CD4-positive, alpha-beta T cell treated with Interleukin-4 for 1 hour (primary cell): ENCODE results near the gene BROX.
A peak's percentile ranks its signal among the peaks of the same experiment; 100 is the strongest.
"Not testable (repeated sequence)": the region's sequence is repeated elsewhere in the genome, so short reads cannot be mapped to it uniquely, and the experiment has no call there.

Experiments used
- DNase-seq, 2 donors: peaks; one replicate each; pipeline ENCODE4 v3.0.0-alpha.2; 2020 to 2022

Gene BROX, protein sequence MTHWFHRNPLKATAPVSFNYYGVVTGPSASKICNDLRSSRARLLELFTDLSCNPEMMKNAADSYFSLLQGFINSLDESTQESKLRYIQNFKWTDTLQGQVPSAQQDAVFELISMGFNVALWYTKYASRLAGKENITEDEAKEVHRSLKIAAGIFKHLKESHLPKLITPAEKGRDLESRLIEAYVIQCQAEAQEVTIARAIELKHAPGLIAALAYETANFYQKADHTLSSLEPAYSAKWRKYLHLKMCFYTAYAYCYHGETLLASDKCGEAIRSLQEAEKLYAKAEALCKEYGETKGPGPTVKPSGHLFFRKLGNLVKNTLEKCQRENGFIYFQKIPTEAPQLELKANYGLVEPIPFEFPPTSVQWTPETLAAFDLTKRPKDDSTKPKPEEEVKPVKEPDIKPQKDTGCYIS

DNA sequence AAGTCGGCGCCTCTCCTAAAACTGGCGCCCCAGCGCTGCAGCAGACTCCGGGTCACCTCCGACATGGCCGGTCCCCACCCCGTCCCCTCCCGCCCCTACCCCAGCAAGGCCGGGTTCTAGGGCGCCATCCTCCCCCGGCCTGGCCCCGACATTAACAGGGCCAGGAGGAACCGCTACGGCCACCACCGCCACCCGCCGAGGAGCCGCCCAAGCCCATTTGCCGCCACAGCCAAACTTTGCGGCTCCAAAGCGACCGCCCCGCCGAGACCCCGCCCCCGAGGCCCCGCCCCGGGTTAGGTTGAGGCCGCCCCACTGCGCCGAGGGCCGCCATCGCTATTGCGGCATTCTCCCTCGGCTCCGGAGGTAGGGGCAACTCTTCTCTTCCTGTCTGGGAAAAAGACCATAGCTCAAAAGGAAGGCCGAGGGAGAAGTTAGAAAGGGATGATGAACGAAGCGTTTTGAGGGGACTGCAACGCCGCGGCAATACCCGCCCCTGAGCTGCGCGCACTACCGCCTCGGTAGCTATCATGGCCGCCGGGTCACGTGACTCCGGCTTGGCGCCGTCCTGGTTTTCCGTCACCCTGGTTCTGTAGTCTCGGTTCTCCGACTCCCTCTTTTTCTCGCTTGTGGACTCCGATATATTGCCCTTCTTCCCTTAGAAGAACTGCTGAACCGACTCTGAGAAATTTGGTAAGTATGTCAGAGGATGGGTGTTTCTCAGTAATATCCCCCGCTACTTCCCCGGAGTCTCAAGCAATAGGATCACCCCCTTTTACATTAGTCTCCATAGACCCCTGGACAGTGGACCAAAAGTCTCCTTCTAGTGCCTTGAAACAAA, at the start of gene BROX, which contains the start of gene AIDA:
TSS of gene BROX (plus strand) at position 312 of the 838 bp plus-strand sequence. CDS start 3,136 bp downstream, outside the sequence.
TSS of gene AIDA (minus strand) at position 239 of the 838 bp plus-strand sequence. CDS start at position 65, 174 bp downstream.
- DNase-seq, result peak; percentile 91 to 94

DNA sequence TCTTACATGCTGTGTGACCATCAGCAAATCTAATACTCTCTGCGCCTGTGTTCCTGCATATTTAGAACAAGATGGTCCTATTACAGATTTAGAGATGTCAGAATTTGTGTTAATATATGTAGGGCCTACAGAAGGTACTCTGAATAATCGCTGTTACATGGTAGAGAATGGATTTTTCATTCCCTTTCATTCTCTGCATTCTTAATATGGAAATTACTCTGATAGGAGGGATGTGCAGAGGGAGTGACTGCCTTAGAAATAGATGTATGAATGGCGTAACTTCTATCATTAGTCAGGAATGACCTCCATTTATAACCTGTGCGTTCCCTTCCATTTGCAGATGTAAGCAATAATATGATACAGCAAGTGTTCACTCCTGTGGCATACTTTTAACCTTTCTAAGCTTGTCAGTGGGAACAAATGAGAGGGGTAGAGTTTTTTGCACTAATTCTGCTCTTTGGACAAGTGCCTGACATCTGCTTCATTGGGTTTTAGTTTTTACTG, 48.9 kb upstream of the BROX start:
- no peak for DNase-seq

DNA sequence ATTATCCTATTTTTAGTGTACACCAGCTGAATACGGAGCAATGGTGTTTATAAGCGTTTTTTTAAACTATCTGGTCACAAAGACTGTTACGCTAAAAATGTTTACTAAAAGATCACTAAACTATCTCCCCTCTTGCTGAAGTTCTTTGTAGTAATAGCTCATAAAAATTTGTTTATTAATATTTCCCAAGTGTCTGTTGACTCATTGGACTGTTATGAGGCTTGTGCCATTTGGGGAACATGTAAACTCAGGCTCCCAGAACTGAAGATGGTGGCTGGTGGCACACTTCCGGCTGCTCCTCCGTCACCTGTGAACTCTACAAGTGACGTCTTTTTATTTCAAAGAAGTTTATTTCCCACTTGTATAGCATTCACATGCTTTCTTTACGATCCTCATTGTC, 46.4 kb upstream of the BROX start:
- no peak for DNase-seq

DNA sequence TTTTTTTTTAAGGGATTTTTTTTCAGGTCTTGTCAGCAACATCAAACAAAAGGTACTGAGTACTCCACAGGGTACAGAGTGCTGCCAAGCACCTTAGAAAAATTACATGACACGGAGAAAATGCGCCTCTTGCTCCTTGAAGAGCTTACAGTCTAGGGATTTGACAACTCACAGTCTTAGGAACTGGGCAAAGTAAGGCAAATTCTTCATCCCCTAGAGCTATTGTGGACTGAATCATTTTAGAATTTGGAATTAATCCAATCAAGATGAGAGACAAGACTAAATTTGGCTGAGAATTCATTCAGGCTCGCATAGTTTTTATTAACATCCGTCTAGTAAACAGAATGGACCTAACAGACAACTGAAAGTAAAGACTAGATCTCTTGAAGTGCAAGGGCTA, 44.2 kb upstream of the BROX start:
- DNase-seq, result not testable (repeated sequence)

DNA sequence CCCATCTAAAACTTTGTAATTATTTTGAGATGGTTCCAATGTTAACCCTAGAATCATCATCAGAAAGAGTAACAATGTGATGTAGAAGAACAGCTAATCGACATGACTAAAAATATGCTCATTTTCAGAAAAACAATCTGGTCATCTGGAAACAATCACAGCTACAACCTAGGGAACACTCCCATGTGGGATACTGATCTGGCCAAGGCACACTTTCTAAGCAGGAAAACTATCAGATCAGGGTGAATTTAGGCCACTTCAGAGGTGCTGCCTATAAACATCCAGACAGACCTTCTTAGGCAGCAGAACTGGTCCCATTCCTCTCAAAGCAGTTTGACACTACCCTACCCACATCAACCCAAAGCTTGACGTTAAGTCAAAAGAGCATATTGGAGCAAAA, 43.3 kb upstream of the BROX start:
- not testable (repeated sequence) for DNase-seq

DNA sequence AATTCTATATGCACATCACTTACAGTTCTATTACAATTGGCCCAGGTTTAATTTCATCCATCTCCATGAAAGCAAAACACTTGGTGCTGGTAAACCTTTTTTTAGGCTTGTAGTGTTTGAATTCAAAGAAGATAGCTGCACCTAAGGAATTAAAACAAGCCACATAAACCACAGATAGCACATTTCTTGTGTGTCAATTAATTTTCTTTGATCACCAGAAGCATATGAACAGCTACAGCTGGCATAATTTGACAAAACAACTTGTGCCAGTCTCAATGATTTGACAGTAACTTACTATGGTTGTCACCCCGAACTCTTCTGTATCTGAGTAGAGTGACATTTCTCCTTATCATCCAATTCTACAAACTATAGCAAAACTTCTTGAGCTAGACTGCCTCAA, 42.3 kb upstream of the BROX start:
- no peak for DNase-seq

DNA sequence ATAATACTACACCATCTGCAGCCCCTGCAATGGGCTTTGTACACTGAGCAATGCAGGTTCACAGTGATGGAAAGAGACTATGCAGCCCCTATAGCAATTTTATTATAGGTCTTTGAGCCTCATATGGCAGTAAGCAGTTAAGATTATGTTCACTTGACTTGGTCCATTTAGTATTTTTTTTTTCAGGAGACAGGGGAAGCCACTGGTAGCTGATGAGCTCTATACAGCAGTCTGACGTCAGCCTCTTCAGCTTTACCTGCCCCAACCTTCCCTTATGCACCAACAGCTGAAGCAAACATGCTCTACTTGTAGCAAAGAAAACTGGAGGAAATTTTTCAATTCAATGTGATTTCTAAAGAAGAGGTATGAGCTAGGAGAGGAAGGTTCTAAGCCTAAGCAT, 32.3 kb upstream of the BROX start:
- DNase-seq, result no peak

DNA sequence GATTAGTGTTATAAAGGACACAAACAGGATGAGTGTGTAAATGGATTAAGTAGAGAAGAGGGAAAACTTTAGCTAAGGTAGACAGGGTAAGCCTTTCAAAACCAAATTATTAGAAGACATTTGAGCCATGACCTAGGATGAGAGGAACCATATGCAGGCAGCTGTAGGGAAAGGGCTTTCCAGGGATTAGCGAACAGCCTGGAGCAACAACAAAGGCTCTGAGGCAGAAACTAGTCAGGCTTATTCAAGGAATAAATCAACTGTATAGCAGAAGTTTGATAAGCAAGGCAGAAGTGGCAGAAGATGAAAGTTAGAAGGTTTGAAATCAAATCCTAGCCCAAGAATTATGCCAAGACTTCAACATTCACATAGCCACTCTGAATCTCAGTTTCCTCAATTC, 21.3 kb upstream of the BROX start:
- DNase-seq, result no peak

DNA sequence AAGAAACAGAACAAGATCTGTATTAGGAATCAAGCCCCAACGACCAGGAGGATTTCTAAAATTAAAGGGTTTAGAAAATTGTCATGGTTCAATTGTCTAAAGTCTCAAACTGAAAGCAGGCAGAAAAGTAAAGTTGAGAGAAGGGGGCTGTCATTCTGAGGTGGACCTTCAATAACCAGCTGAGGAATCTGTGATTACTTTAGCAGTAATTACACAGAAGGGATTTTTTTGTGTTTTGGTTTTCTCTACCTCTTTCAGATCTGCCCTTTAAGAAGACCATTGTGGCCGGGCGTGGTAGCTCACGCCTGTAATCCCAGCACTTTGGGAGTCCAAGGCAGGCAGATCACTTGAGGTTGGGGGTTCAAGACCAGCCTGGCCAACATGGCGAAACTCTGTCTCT, 17.4 kb upstream of the BROX start:
- no peak for DNase-seq

DNA sequence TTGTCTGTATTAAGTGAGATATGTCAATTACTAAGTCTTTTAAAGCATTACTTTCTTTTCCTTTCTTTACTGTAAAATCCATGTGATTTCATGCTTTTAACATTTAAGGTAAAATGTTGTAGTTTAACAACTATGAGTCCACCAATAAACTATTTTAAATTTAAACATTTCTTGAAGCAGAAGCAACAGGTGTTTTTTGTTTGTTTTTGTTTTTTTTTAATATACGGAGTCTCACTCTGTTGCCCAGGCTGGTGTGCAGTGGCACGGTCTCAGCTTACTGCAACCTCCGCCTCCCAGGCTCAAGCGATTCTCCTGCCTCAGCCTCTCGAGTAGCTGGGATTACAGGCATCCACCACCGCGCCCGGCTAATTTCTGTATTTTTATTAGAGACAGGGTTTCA, 15.6 kb upstream of the BROX start:
- no peak for DNase-seq

DNA sequence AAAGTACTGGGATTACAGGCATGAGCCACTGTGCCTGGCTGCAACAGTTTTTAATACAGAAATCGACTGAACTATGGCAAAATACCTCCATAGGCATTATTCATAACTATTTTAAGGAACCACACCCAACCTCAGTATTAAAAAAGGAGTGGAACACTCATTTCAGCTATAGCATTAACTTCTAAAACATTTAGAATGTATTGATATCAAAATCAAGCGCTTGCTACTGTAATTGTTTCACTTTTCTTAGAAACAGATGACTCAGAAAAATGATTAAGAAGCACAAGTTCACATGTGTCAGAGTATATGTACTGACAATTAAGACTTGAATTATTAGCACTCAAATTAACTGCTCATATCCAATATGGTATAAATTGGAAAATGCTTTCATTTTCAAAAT, 15.2 kb upstream of the BROX start:
- no peak for DNase-seq

DNA sequence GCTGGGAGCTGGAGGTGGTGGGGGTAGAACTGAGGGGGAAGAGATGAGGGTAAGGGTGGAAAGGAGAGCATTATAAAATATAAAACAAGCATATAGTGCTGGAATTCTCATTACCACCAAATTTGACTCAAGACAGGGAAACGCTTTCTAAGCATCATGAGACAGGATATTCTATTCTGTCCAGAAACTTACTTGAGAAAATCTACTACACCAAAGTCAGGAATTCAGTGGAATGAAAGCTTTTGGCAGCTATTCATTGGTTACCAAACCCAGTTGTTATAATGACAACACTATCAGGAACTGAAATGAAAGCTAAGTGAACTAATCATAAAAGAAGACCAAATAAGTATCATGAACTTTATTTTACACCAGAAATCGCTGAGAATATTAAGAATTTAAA, 14.5 kb upstream of the BROX start:
- DNase-seq, result no peak

DNA sequence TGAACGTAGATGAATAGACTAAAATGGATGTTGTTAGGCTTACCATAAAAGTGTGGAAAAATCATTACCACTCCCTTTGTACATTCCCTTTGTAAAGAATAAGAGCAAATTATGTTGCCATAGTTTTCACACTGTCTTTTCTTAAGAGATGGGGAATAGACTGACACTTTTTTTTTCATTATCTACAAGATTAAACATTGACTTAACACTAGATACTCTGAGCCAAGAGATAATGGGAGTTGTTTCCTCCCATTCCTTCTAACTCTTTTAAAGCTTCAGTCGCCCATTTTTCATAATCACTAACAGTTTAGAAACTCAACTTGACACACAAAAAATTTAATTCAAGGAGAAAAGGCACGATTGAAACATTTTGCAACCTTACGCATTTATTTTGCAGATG, 10.2 kb upstream of the BROX start:
- DNase-seq, result no peak

DNA sequence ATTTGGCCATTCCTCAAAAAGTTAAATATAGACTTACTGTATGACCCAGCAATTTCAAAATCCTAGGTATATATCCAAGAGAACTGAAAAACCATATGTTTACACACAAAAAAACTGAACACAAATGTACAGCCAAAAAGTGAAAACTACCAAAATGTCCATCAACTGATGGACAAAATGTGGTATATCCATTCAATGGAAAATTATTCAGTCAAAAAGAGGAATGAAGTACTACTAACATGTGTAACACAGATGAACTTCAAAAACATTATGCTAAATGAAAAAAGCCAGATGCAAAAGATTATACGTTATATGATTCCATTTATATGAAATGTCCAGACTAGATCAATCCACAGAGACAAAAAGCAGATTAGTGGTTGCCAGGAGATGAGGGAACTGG, 8.1 kb upstream of the BROX start:
- DNase-seq, result no peak

DNA sequence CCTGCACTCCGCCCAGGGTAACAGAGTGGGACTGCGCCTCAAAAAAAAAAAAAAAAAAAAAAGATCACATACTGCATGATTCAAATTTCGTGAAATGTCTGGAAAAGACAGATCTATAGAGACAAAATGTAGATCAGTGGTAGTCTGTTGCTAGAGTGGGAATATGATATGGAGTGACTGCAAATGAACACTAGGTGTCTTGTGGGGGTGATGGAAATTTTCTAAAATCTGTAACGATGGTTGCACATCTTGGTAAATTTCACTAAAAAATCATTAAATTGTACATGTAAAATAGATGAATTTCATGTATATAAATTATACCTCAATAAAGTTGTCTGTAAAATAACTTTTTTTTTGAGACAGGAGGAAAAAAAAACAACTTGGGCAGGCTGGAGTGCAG, 5.5 kb upstream of the BROX start:
- DNase-seq, result no peak

DNA sequence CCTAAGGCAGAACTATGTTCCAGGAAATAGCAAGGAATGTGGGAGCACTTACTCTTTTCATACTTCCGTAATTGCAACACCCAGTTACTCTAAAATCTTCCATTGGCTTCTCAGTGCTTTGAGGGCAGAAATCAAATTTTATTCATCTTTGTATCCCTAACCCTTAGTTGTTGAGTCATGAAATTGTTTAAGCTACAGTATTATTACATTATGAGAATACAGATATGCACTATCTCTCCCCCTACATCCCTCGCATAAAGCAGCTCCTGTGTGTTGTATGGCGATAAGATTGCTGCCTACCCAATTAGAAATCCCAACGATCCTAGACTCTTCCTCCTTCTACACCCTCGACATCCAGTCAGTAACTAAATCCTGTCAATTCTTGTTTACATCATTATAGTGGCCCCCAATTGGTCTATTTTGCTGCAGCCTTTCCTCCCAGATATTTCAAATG, 2.6 kb upstream of the BROX start:
- no peak for DNase-seq

DNA sequence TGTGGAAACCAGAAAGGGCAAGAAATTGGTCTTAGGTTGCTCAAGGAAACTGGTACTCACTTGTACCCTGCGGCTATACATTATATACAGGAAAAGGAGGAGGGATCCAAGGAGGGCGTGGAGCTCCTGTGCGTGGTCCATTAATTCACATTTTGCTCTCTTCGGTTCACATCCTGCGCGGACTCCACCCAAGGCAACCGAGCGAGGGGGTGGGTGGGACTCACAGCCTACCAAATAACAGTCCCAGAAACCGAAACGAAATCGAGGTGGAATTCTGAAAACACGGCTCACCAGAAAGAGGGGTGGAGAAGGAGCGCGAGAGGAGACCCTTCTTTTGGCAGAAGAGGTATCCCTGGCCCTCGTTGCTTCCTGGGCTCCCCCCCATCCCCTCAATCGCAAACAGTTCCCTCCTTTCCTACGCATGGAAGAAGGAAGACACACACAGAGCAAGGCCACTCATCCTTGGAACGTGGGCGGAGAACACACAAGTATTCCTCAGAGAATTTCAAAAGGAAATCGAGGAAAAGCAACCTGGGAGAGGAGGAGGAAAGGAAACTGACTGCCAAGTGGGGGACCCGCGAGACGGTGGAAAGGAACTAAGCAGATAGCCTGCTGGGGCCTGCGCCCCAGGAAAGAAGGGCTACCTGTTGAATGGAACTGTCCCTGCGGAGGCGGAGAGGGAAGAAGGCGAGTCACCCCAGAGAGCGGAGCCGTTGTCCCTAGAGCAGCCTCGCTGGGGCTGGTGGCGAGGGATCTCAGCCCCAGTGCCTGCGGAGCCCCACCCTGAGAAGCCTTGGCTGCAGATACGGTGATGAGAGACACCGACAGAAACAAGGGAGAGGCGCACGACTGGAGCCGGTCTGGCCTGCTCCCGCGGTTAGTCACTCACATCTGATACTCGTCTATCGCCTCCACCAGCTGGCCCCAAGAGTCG, 778 bp upstream of the BROX start:
- peak; percentile 52 to 74 for DNase-seq

DNA sequence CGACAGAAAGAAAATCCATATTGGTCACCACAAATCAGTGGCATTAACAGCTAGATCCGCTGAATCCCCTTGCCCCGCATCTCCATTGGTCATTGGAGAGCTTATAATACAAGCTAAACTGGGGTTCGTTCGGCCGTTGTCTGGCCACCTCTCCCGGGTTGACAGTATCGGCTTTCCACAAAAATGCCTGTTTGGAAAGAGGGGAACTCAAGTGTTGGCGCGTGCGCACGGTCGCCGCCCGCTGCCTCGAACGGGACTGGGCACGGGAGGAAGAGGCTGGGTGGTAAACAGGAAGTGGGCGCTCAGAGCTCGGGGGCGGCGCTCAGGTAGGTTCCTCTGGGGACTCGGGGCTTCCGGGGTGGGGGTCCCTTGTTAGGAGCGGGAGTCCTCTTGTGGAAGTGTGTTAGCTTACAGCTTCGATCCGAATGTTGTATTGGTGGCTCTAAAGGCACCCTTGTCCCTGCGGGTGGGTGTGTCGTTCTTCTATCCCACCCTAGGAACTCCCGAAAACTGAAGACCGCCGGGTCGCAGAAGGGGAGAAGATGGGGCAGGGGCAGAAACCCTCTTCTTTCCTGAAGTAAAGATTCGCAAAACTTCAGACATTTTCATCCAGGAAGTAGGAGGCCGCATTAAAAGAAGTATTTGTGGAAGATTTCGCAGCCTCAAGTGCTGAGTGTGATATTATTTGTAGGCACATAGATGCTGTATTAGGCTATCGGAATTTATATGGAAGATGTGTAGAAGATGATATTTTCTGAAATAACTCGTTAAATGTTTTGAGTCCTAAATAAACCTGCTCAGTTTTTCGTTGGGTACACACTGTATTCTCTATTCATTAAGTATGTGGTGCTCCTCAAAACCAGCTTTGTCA, 962 bp downstream of the BROX start:
- peak; percentile 95 to 96 for DNase-seq

DNA sequence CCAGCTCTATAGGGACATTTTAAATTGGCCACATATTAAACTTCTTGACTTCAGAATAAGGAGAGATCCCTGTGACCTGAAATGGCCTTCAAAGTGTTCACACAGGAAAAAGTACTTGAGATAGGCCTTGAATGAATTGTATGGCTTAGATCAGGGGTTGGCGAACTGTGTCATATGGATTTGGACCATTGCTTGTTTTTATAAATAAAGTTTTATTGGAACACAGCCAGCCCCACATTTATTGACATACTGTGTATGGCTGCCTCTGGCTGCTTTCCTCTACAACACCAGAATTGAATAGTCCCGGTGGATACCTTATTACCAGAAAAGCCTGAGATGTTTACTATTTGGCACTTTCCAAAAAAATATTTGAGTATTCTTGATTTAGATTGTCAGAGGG, 4.0 kb downstream of the BROX start:
- no peak for DNase-seq

DNA sequence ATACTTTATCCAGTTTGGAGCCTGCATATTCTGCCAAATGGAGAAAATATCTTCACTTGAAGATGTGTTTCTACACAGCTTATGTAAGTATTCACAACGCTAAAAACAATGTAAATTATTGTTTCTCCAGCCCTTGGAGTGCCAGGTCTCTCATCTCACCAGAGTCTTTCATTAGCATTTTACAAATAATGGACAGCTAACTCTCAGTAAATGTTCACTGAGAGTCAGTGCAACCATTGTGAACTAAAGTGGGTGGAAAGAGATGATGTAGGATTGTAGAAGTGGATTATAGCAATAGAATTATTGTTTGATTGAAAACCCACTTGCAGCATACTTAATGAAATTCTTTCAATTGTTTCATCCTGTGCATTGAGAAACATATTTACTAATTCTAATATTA, 16.4 kb downstream of the BROX start:
- DNase-seq, result no peak

DNA sequence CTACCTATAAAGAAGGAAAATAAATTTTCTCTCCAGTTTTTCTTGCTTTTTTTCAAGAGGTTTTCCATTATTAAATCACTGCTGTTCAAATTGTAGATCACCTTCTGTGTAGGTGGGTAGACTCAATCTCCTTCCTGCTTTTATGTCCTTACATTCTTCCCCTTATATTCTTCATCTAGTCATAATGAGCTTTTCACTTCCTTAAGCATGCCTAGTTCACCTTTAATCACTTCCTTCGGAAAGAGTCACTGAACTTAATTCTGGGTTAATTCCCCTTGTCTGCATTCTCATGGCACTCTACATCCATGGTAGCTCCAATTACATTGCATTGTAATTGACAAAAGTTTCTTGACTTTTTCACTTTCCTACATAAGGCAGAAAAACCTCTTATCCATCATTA, 18.5 kb downstream of the BROX start:
- no peak for DNase-seq
